ENCODE measurements around the gene CTSZ.
"Not testable (repeated sequence)": the region's sequence is repeated elsewhere in the genome, so short reads cannot be mapped to it uniquely, and the experiment has no call there.

The CTSZ gene

GRCh38 chr20:59006864-59007664, at the start of gene CTSZ:
Gene CTSZ (minus strand): TSS chr20:59007254. CDS start chr20:59007128, 126 bp downstream.
- peak; percentile 33 for DNase-seq (ENCODE audit: low spot score)

GRCh38 chr20:59055302-59055701, 48.2 kb upstream of the CTSZ start:
- peak; percentile 21 for DNase-seq (ENCODE audit: low spot score)

GRCh38 chr20:59051666-59052185, 44.7 kb upstream of the CTSZ start:
- DNase-seq (ENCODE audit: low spot score), result no peak

GRCh38 chr20:59050437-59050836, 43.4 kb upstream of the CTSZ start:
- DNase-seq (ENCODE audit: low spot score), result no peak

- DNase-seq (ENCODE audit: low spot score), result no peak
Observed at GRCh38 chr20:59048681-59049030, 41.6 kb upstream of the CTSZ start.

- no peak for DNase-seq (ENCODE audit: low spot score)
Observed at GRCh38 chr20:59047938-59048680, 41.1 kb upstream of the CTSZ start.

GRCh38 chr20:59046862-59047261, 39.8 kb upstream of the CTSZ start:
- DNase-seq (ENCODE audit: low spot score), result no peak

GRCh38 chr20:59044796-59045195, 37.7 kb upstream of the CTSZ start:
- DNase-seq (ENCODE audit: low spot score), result no peak

- no peak for DNase-seq (ENCODE audit: low spot score)
Observed at GRCh38 chr20:59044295-59044694, 37.2 kb upstream of the CTSZ start.

GRCh38 chr20:59043698-59044097, 36.6 kb upstream of the CTSZ start:
- DNase-seq (ENCODE audit: low spot score), result no peak

- DNase-seq (ENCODE audit: low spot score), result peak; percentile 94
Observed at GRCh38 chr20:59042796-59043631, 36.0 kb upstream of the CTSZ start.

- DNase-seq (ENCODE audit: low spot score), result no peak
Observed at GRCh38 chr20:59042151-59042795, 35.2 kb upstream of the CTSZ start, which contains the start of gene PRELID3B. Gene PRELID3B (minus strand): TSS chr20:59042786. CDS start chr20:59042730, 56 bp downstream.

GRCh38 chr20:59041487-59041886, 34.4 kb upstream of the CTSZ start:
- DNase-seq (ENCODE audit: low spot score), result not testable (repeated sequence)

GRCh38 chr20:59040667-59041066, 33.6 kb upstream of the CTSZ start:
- no peak for DNase-seq (ENCODE audit: low spot score)

GRCh38 chr20:59039233-59039632, 32.2 kb upstream of the CTSZ start:
- DNase-seq (ENCODE audit: low spot score), result no peak

GRCh38 chr20:59037386-59037785, 30.3 kb upstream of the CTSZ start:
- DNase-seq (ENCODE audit: low spot score), result no peak

- DNase-seq (ENCODE audit: low spot score), result no peak
Observed at GRCh38 chr20:59035381-59035780, 28.3 kb upstream of the CTSZ start.

- no peak for DNase-seq (ENCODE audit: low spot score)
Observed at GRCh38 chr20:59033616-59034165, 26.6 kb upstream of the CTSZ start.

GRCh38 chr20:59033093-59033492, 26.0 kb upstream of the CTSZ start:
- DNase-seq (ENCODE audit: low spot score), result no peak

- peak; percentile 52 for DNase-seq (ENCODE audit: low spot score)
Observed at GRCh38 chr20:59032713-59033059, 25.6 kb upstream of the CTSZ start.

- peak; percentile 94 for DNase-seq (ENCODE audit: low spot score)
Observed at GRCh38 chr20:59032023-59032712, 25.1 kb upstream of the CTSZ start, which contains the start of gene ATP5F1E. Gene ATP5F1E (minus strand): TSS chr20:59032335. CDS start chr20:59032251, 84 bp downstream.
